Pancreas (tissue), 10 donors: ENCODE measurements around the gene PIGQ. TPM values are rescaled to one million over a fixed set of nuclear protein-coding genes. Genes with fewer than 3 reads are reported as not detected.

Experiments used
- ATAC-seq, 4 donors: fragments of 200-7000 bp; cut with Tn5 transposase; one replicate each; pipeline versions ENCODE4 v1.8.0 to v1.9.1; 2020; ENCODE audit warnings: mild to moderate bottlenecking in 4 of 4, moderate library complexity in 4 of 4
- DNase-seq, 6 donors: peaks; one replicate each; pipeline ENCODE4 v3.0.0-alpha.2; 2020
- FAIRE-seq: peaks from 2 replicates; lab custom pipeline; 2012; peaks lifted over from hg19 to GRCh38; lab: Jason Lieb, UNC
- H3K27ac ChIP-seq, 4 donors: fragments of 200-600 bp; sonication (generic); 1 replicate in 3 of 4; 2 replicates in 1 of 4; pipeline versions ENCODE4 v1.5.0 to v1.8.0; 2020
- H3K27me3 ChIP-seq, 4 donors: fragments of 200-600 bp; one replicate each; pipeline ENCODE4 v1.8.0; 2021
- H3K36me3 ChIP-seq, 3 donors: fragments of 200-600 bp; sonication (generic) in 1 of 3; one replicate each; pipeline versions ENCODE4 v1.5.0 to v1.8.0; 2020 to 2021
- H3K4me1 ChIP-seq, 3 donors: fragments of 200-600 bp; one replicate each; pipeline ENCODE4 v1.8.0; 2021
- H3K4me3 ChIP-seq, 4 donors: fragments of 200-600 bp; sonication (generic) in 2 of 4; one replicate each; pipeline versions ENCODE4 v1.5.0 to v1.8.0; 2020 to 2021
- H3K9me3 ChIP-seq, 4 donors: fragments of 200-600 bp; one replicate each; pipeline ENCODE4 v1.8.0; 2021
- WGBS, 2 donors: extraction: QIAGEN DNeasy Blood & Tissue Kit; methylation state at CpG; one replicate each; pipeline ENCODE4 v1.1.7; 2013; 5-methylcytosine and 5-hydroxymethylcytosine counted together
- intact Hi-C, 3 donors: fragments of 100-400 bp; cut with DNase I; formaldehyde crosslinking; loops; one replicate each; pipeline versions ENCODE4 v1.11.1 to v1.14.2; 2022
- polyA plus RNA-seq, 2 donors: library from polyadenylated mRNA; stranded (reverse); fragments of 200-250 nt; gene quantifications; one replicate each; pipeline ENCODE4 v1.2.3, GENCODE V29; 2013
- total RNA-seq, 6 donors: library from RNA; stranded (reverse); fragmentation: NEBNext Ultra II Directional in 4 of 6; extraction: Animal tissue kit (Norgen Biotek cat#: 25700) in 4 of 6; gene quantifications; one replicate each; pipeline versions ENCODE4 v1.2.1 to v1.2.4, GENCODE V29; 2021 to 2023
- TF ChIP-seq, protein P1 (sequence below), 4 donors: fragments of 200-600 bp; sonication (generic) in 3 of 4; IDR thresholded peaks; one replicate each; pipeline versions ENCODE4 v1.5.0 to v1.8.0; 2021; ENCODE audit warnings: antibody characterized with exemption in 4 of 4
- donor health status: healthy with polysubstance abuse.
- donor health status: DM: no; HTN: no; CAD: no; lungs with moderate emphysema.
- donor health status: DM: no; HTN: no; CAD: no.
- donor health status: control.
- donor health status: control.
- donor health status: Bipolar disorder and iron deficiency.
- donor health status: DM: yes; HTN: yes; CAD: no.
- donor health status: DM: no; HTN: no; CAD: no.
- donor health status: DM: no; HTN: no; CAD: no.
- donor health status: DM: yes; HTN: yes; CAD: no.

PIGQ gene
- total RNA-seq (10 to 100 TPM; 29.7 to 48.4 (median 40.0) TPM), polyA plus RNA-seq (100 to 1,000 TPM in 1 of 2 donors, 10 to 100 TPM in 1; 79.5 to 165 TPM)

GRCh38 chr16:569445-570254 is at the start of gene PIGQ:
Gene PIGQ (plus strand): TSS chr16:569968. CDS start chr16:574075, 4,107 bp downstream.
- DNase-seq: peak in 5 of 6 donors; percentile 67 to 85 (median 76)
- H3K4me1 ChIP-seq: peaks cover 0 to 5% (median 3%) of the 10 kb centered on the region in 3 donors
- intact Hi-C loops: no loop called here
- WGBS, 2 donors: 1 to 3% methylated on average over 28 to 87 of the region's 87 CpGs
- peaks cover 0 to 3% (median 0%) of the 10 kb centered on the region in 3 donors for H3K36me3 ChIP-seq
- H3K27ac ChIP-seq: peak within 1 kb of the TSS; percentile 42 to 77 (median 56)
- H3K4me3 ChIP-seq: peak within 1 kb of the TSS; percentile 53 to 87 (median 84)
- no peaks in the 10 kb centered on the region for H3K9me3 ChIP-seq
- peak; percentile 78 to 84 (median 81) for ATAC-seq
- H3K27me3 ChIP-seq: no peaks in the 10 kb centered on the region
- TF ChIP-seq, protein P1, sequence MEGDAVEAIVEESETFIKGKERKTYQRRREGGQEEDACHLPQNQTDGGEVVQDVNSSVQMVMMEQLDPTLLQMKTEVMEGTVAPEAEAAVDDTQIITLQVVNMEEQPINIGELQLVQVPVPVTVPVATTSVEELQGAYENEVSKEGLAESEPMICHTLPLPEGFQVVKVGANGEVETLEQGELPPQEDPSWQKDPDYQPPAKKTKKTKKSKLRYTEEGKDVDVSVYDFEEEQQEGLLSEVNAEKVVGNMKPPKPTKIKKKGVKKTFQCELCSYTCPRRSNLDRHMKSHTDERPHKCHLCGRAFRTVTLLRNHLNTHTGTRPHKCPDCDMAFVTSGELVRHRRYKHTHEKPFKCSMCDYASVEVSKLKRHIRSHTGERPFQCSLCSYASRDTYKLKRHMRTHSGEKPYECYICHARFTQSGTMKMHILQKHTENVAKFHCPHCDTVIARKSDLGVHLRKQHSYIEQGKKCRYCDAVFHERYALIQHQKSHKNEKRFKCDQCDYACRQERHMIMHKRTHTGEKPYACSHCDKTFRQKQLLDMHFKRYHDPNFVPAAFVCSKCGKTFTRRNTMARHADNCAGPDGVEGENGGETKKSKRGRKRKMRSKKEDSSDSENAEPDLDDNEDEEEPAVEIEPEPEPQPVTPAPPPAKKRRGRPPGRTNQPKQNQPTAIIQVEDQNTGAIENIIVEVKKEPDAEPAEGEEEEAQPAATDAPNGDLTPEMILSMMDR (IDR thresholded peaks at IDR 0.05): no peak
- FAIRE-seq: no peak

GRCh38 chr16:520847-521246 is 48.9 kb upstream of the PIGQ start:
- no peaks in the 10 kb centered on the region for H3K9me3 ChIP-seq
- intact Hi-C loops: no loop called here
- peak in 2 of 6 donors; percentile 56 to 67 for DNase-seq
- H3K27ac ChIP-seq: no peak overlapping the region
- FAIRE-seq: no peak
- H3K36me3 ChIP-seq: peaks cover 0 to 18% (median 16%) of the 10 kb centered on the region in 3 donors
- ATAC-seq: no peak
- TF ChIP-seq, protein P1 (IDR thresholded peaks at IDR 0.05): no peak
- H3K27me3 ChIP-seq: no peaks in the 10 kb centered on the region
- WGBS, 2 donors: 92 to 93% methylated on average over 13 of the region's 13 CpGs
- no peak overlapping the region for H3K4me3 ChIP-seq
- H3K4me1 ChIP-seq: peaks cover 2 to 5% (median 3%) of the 10 kb centered on the region in 3 donors

DNA sequence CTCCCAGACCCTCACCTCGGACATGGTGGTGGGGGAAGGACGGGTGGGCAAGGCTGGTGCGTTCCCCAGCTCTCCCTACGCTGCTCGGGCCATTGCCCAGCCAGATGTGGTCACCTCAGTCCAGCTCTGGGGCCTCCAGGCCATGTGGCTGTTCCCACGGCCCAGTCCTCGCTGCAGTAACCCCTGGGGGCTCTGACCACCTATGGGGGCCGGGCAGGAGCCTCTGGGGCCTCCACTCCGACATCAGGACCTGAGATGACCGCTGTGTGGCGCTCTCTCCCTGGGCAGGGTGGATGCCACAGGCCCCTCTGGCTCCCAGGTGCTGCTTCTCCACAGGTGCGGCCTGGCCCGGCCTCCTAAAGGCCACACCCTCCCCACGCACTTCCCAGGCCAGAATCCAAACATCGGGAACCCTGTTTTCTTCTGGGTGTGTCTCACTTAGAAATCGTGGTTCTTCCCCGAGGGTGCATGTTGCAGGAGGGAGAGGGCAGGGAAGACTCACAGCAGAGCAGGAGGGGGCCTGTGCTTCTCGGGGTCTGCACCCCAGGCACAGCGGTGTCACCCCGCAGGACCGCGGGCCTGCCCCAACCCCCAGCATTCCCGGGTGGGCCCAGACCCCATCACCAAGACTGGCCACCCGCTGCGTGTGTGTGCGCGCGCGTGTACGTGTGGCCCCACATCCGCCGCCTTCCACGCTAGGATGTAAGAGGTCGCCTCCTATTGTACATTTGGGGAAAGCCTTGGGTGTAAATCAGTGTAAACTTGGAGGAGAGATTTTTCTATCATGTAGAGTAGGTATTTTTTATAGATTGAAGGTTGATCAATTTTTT is 48.2 kb upstream of the PIGQ start:
- Histone ChIP-seq H3K27ac (no peak overlapping the region), H3K27me3 (no peaks in the 10 kb centered on the region), H3K4me3 (no peak overlapping the region), H3K9me3 (no peaks in the 10 kb centered on the region), H3K4me1 (peaks cover 7 to 10% (median 9%) of the 10 kb centered on the region in 3 donors), H3K36me3 (peaks cover 0 to 15% (median 14%) of the 10 kb centered on the region in 3 donors)
- peak in 2 of 4 donors; percentile 8 to 40 for ATAC-seq
- FAIRE-seq: no peak
- WGBS, 2 donors: 73 to 78% methylated on average over 34 of the region's 34 CpGs
- TF ChIP-seq, protein P1 (IDR thresholded peaks at IDR 0.05): no peak
- DNase-seq: peak in 3 of 6 donors; percentile 15 to 72 (median 65)
- intact Hi-C loops: no loop called here

DNA sequence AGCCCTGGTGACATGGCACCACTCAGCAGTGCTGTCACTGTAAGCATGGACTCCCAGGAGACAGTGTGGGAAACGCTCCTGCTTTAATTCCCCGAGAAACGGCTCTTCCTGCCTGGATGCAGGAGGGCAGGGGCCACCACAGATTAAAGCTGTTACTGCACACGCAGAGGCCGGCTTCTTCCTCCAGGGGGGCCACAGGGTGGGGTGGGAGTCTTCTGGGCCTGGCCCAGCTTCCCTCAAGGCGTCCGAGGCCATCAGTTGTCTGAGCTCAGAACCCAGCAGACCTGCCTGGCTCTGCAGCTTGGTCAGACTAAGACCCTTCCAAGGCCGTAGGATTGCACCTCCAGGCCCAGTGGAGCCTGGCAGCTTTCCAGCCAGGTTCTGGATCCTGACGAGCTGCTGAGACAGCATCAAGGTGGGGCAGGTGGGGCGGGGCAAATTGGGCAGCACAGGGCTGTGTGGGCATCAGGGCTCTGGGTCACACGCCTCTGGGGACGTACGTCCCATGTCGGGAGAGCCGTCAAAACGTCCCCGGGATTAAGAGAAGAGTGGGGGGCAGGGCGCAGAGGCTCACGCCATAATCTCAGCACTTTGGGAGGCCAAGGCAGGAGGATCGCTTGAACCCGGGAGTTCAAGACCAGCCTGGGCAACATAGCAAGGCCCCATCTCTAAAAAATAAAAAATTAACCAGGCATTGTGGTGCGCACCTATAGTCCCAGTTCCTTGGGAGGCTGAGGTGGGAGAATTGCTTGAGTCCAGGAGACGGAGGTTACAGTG is 47.3 kb upstream of the PIGQ start:
- ATAC-seq (no peak), DNase-seq (peak in 4 of 6 donors; percentile 19 to 86 (median 66)), FAIRE-seq (no peak)
- TF ChIP-seq, protein P1 (IDR thresholded peaks at IDR 0.05): no peak
- no peak overlapping the region for H3K27ac ChIP-seq
- intact Hi-C loops: no loop called here
- peaks cover 0 to 15% (median 14%) of the 10 kb centered on the region in 3 donors for H3K36me3 ChIP-seq
- H3K4me1 ChIP-seq: peaks cover 7 to 10% (median 9%) of the 10 kb centered on the region in 3 donors
- no peak overlapping the region for H3K4me3 ChIP-seq
- no peaks in the 10 kb centered on the region for H3K9me3 ChIP-seq
- 82 to 84% methylated on average over 23 of the region's 23 CpGs for WGBS, 2 donors
- no peaks in the 10 kb centered on the region for H3K27me3 ChIP-seq
